GM23248 (cell line): ENCODE results near the gene SIVA1. TPM values are rescaled to one million over a fixed set of nuclear protein-coding genes. Genes with fewer than 3 reads are reported as not detected.

Experiments
- DNase-seq: peaks from one replicate; pipeline ENCODE4 v3.0.0-alpha.2; 2015
- H2AFZ ChIP-seq: fragments of 200-600 bp; sonication (generic); 2 replicates; pipeline ENCODE4 v1.6.1; 2016; ENCODE audit warnings: antibody characterized with exemption
- H3F3A ChIP-seq: fragments of 200-600 bp; sonication (generic); 2 replicates; pipeline ENCODE4 v1.6.1; 2016; ENCODE audit warnings: mild to moderate bottlenecking, antibody characterized with exemption, mixed run types; ENCODE audit not compliant: insufficient read depth
- H3K27ac ChIP-seq: fragments of 200-600 bp; sonication (generic); 2 replicates; pipeline ENCODE4 v1.5.1; 2016; ENCODE audit warnings: mild to moderate bottlenecking
- H3K27me3 ChIP-seq: fragments of 200-600 bp; sonication (generic); replicated peaks from 2 replicates; pipeline ENCODE4 v1.6.1; 2016; ENCODE audit warnings: mild to moderate bottlenecking; ENCODE audit not compliant: insufficient read depth
- H3K36me3 ChIP-seq: fragments of 200-600 bp; sonication (generic); 2 replicates; pipeline ENCODE4 v1.6.1; 2016; ENCODE audit warnings: low read depth, mild to moderate bottlenecking
- H3K4me1 ChIP-seq: fragments of 200-600 bp; sonication (generic); 2 replicates; pipeline ENCODE4 v1.6.1; 2016; ENCODE audit warnings: mild to moderate bottlenecking; ENCODE audit not compliant: insufficient read depth
- H3K4me2 ChIP-seq: fragments of 200-600 bp; sonication (generic); one replicate; pipeline ENCODE4 v1.6.1; 2016; ENCODE audit warnings: mild to moderate bottlenecking; ENCODE audit not compliant: unreplicated experiment
- H3K4me3 ChIP-seq: fragments of 200-600 bp; sonication (generic); 2 replicates; pipeline ENCODE4 v1.5.1; 2016; ENCODE audit warnings: mild to moderate bottlenecking
- H3K79me2 ChIP-seq: fragments of 200-600 bp; sonication (generic); 2 replicates; pipeline ENCODE4 v1.6.1; 2016; ENCODE audit warnings: mild to moderate bottlenecking; ENCODE audit not compliant: insufficient read depth
- H3K9ac ChIP-seq: fragments of 200-600 bp; sonication (generic); 2 replicates; pipeline ENCODE4 v1.6.1; 2016; ENCODE audit warnings: mild to moderate bottlenecking
- H3K9me2 ChIP-seq: fragments of 200-600 bp; sonication (generic); 2 replicates; pipeline ENCODE4 v1.6.1; 2016; ENCODE audit warnings: mixed run types, mild to moderate bottlenecking, moderate library complexity; ENCODE audit not compliant: insufficient read depth
- H3K9me3 ChIP-seq: fragments of 200-600 bp; sonication (generic); one replicate; pipeline ENCODE4 v1.6.1; 2017; ENCODE audit warnings: low read depth
- H4K20me1 ChIP-seq: fragments of 200-600 bp; sonication (generic); 2 replicates; pipeline ENCODE4 v1.6.0; 2016; ENCODE audit not compliant: insufficient read depth
- EZH2 ChIP-seq: fragments of 200-600 bp; sonication (generic); IDR thresholded peaks from 2 replicates; pipeline ENCODE4 v1.6.1; 2018; ENCODE audit warnings: antibody characterized with exemption, mild to moderate bottlenecking; ENCODE audit not compliant: insufficient read depth, poor library complexity, severe bottlenecking
- EZH2phosphoT487 ChIP-seq: fragments of 200-600 bp; sonication (generic); IDR thresholded peaks from 2 replicates; pipeline ENCODE4 v1.6.1; 2018; ENCODE audit warnings: antibody characterized with exemption, moderate library complexity, mild to moderate bottlenecking, low read depth; ENCODE audit not compliant: insufficient read depth
- WGBS, 2 experiments: methylation state at CpG; one replicate each; pipeline ENCODE4 v1.1.6; 2015 to 2017; ENCODE audit warnings: low lambda C conversion rate in 2 of 2, low coverage in 1 of 2; ENCODE audit errors: missing lambda C conversion rate in 2 of 2; 5-methylcytosine and 5-hydroxymethylcytosine counted together
- in situ Hi-C: fragments of 300-500 bp; cut with MboI; formaldehyde crosslinking; loops from 2 replicates; pipeline ENCODE4 v1.15.0; 2020
- polyA plus RNA-seq: library from polyadenylated mRNA; unstranded; fragments of >200 nt; fragmentation: Nextera tagmentation; extraction: Ambion mirVana; gene quantifications from 2 replicates; pipeline ENCODE4 v1.2.1, GENCODE V29; 2016
- total RNA-seq: library from RNA; depleted of rRNA; stranded (reverse); fragments of >200 nt; shearing (Covaris generic); gene quantifications from 2 replicates; pipeline ENCODE4 v1.2.3, GENCODE V29; 2014

Gene SIVA1
- total and polyA plus RNA-seq, 2 experiments from 2014 or later = 132 to 174 TPM

GRCh38 chr14:104745431-104745830 lies 7.5 kb upstream of the SIVA1 start:
- Histone ChIP-seq H3K27me3 (no peaks in the 10 kb centered on the region), H3K9me3 (no peaks in the 10 kb centered on the region), H3K4me3 (no peak overlapping the region), H3K36me3 (no peaks in the 10 kb centered on the region), H3K9me2 (no peaks in the 10 kb centered on the region), H2AFZ (no peak overlapping the region), H3K4me1 (peaks cover 42% of the 10 kb centered on the region), H3F3A (peaks cover 27% of the 10 kb centered on the region), H3K4me2 (no peak overlapping the region), H3K27ac (no peak overlapping the region), H4K20me1 (no peaks in the 10 kb centered on the region), H3K9ac (no peak overlapping the region), H3K79me2 (no peaks in the 10 kb centered on the region)
- DNase-seq = no peak
- WGBS, 2 experiments = 95 to 97% methylated on average over 9 of the region's 9 CpGs
- TF ChIP-seq EZH2 = no peak
- no peak for TF ChIP-seq EZH2phosphoT487
- in situ Hi-C loops = no loop called here

GRCh38 chr14:104746071-104746545 lies 6.8 kb upstream of the SIVA1 start:
- H3K79me2 ChIP-seq = no peaks in the 10 kb centered on the region
- no peak overlapping the region for H3K4me3 ChIP-seq
- no peak for TF ChIP-seq EZH2
- TF ChIP-seq EZH2phosphoT487 = no peak
- in situ Hi-C loops = no loop called here
- H3K4me2 ChIP-seq = no peak overlapping the region
- H3K9me3 ChIP-seq = no peaks in the 10 kb centered on the region
- no peaks in the 10 kb centered on the region for H4K20me1 ChIP-seq
- 82 to 87% methylated on average over 13 of the region's 13 CpGs for WGBS, 2 experiments
- H3K27ac ChIP-seq = peak overlapping the region; percentile 73
- no peak overlapping the region for H3K9ac ChIP-seq
- H2AFZ ChIP-seq = peak overlapping the region; percentile 57; the same call in 1 of the 2 replicates
- no peak for DNase-seq
- H3K9me2 ChIP-seq = no peaks in the 10 kb centered on the region
- no peaks in the 10 kb centered on the region for H3K27me3 ChIP-seq
- peaks cover 34% of the 10 kb centered on the region for H3F3A ChIP-seq
- peaks cover 45% of the 10 kb centered on the region for H3K4me1 ChIP-seq
- H3K36me3 ChIP-seq = no peaks in the 10 kb centered on the region

- H3K27ac ChIP-seq = peak overlapping the region; percentile 73
- H3K4me2 ChIP-seq = peak overlapping the region; percentile 27
- H3K36me3 ChIP-seq = no peaks in the 10 kb centered on the region
- H3K4me3 ChIP-seq = no peak overlapping the region
- H3F3A ChIP-seq = peaks cover 34% of the 10 kb centered on the region
- H3K4me1 ChIP-seq = peaks cover 45% of the 10 kb centered on the region
- in situ Hi-C loops = no loop called here
- no peaks in the 10 kb centered on the region for H3K79me2 ChIP-seq
- H3K27me3 ChIP-seq = no peaks in the 10 kb centered on the region
- 25 to 35% methylated on average over 7 of the region's 7 CpGs for WGBS, 2 experiments
- H4K20me1 ChIP-seq = no peaks in the 10 kb centered on the region
- H3K9me3 ChIP-seq = no peaks in the 10 kb centered on the region
- peak; percentile 94 for DNase-seq
- no peak for TF ChIP-seq EZH2
- H2AFZ ChIP-seq = peak overlapping the region; percentile 57
- H3K9me2 ChIP-seq = no peaks in the 10 kb centered on the region
- H3K9ac ChIP-seq = peak overlapping the region; percentile 44
Measured at GRCh38 chr14:104746934-104747481, 5.9 kb upstream of the SIVA1 start.

GRCh38 chr14:104747876-104748275 lies 5.1 kb upstream of the SIVA1 start:
- no peak for DNase-seq
- H3F3A ChIP-seq = peaks cover 34% of the 10 kb centered on the region
- no peaks in the 10 kb centered on the region for H3K36me3 ChIP-seq
- no peak overlapping the region for H3K4me3 ChIP-seq
- H3K9me2 ChIP-seq = no peaks in the 10 kb centered on the region
- no peaks in the 10 kb centered on the region for H3K9me3 ChIP-seq
- no peaks in the 10 kb centered on the region for H3K27me3 ChIP-seq
- peaks cover 45% of the 10 kb centered on the region for H3K4me1 ChIP-seq
- 92 to 93% methylated on average over 9 of the region's 9 CpGs for WGBS, 2 experiments
- no peak overlapping the region for H2AFZ ChIP-seq
- in situ Hi-C loops = no loop called here
- no peaks in the 10 kb centered on the region for H3K79me2 ChIP-seq
- H3K27ac ChIP-seq = no peak overlapping the region
- H4K20me1 ChIP-seq = no peaks in the 10 kb centered on the region
- H3K4me2 ChIP-seq = no peak overlapping the region
- no peak overlapping the region for H3K9ac ChIP-seq
- TF ChIP-seq EZH2phosphoT487 (no peak), EZH2 (no peak)
